Raji (cell line): ENCODE results near the gene CCS.

Source experiments
- POLR2A ChIP-seq: IDR thresholded peaks from 2 replicates; pipeline ENCODE4 v1.6.1; 2011; ENCODE audit warnings: low read depth, low read length, control low read depth; ENCODE audit not compliant: insufficient read depth

CCS gene

GRCh38 chr11:66629356-66629755, 36.4 kb downstream of the CCS start:
- no peak for TF ChIP-seq POLR2A

GRCh38 chr11:66631883-66632282, 38.9 kb downstream of the CCS start:
- TF ChIP-seq POLR2A, result no peak

- TF ChIP-seq POLR2A, result no peak
Measured at GRCh38 chr11:66632952-66633351, 40.0 kb downstream of the CCS start.

GRCh38 chr11:66636411-66636810, 43.4 kb downstream of the CCS start:
- TF ChIP-seq POLR2A, result no peak

GRCh38 chr11:66637557-66638176, 44.7 kb downstream of the CCS start:
- no peak for TF ChIP-seq POLR2A

GRCh38 chr11:66638177-66639065, 45.4 kb downstream of the CCS start, which contains the start of gene RBM4:
RBM4 (plus strand) TSS chr11:66638703; CDS start chr11:66639712, 1,009 bp downstream.
- peak; percentile 84 for TF ChIP-seq POLR2A

- TF ChIP-seq POLR2A, result no peak
Measured at GRCh38 chr11:66639066-66639813, 46.3 kb downstream of the CCS start.

- TF ChIP-seq POLR2A, result no peak
Measured at GRCh38 chr11:66641834-66642233, 48.8 kb downstream of the CCS start.

- TF ChIP-seq POLR2A, result no peak
Measured at GRCh38 chr11:66643745-66644437, 50.9 kb downstream of the CCS start.

GRCh38 chr11:66646828-66647227, 53.8 kb downstream of the CCS start:
- TF ChIP-seq POLR2A, result no peak

GRCh38 chr11:66649903-66650302, 56.9 kb downstream of the CCS start:
- TF ChIP-seq POLR2A, result no peak

GRCh38 chr11:66651016-66651415, 58.0 kb downstream of the CCS start:
- no peak for TF ChIP-seq POLR2A

GRCh38 chr11:66652651-66653050, 59.7 kb downstream of the CCS start:
- no peak for TF ChIP-seq POLR2A

GRCh38 chr11:66653123-66653522, 60.1 kb downstream of the CCS start:
- no peak for TF ChIP-seq POLR2A
